HG03159 (cell line): ENCODE results near the gene CBFA2T2.
"Not testable (repeated sequence)": the region's sequence is repeated elsewhere in the genome, so short reads cannot be mapped to it uniquely, and the experiment has no call there.

Experiments
- ATAC-seq: cut with Tn5 transposase; IDR thresholded peaks from one replicate; pipeline ENCODE4 v1.9.1; 2021; ENCODE audit warnings: mild to moderate bottlenecking, moderate library complexity; ENCODE audit not compliant: unreplicated experiment

Gene CBFA2T2

DNA sequence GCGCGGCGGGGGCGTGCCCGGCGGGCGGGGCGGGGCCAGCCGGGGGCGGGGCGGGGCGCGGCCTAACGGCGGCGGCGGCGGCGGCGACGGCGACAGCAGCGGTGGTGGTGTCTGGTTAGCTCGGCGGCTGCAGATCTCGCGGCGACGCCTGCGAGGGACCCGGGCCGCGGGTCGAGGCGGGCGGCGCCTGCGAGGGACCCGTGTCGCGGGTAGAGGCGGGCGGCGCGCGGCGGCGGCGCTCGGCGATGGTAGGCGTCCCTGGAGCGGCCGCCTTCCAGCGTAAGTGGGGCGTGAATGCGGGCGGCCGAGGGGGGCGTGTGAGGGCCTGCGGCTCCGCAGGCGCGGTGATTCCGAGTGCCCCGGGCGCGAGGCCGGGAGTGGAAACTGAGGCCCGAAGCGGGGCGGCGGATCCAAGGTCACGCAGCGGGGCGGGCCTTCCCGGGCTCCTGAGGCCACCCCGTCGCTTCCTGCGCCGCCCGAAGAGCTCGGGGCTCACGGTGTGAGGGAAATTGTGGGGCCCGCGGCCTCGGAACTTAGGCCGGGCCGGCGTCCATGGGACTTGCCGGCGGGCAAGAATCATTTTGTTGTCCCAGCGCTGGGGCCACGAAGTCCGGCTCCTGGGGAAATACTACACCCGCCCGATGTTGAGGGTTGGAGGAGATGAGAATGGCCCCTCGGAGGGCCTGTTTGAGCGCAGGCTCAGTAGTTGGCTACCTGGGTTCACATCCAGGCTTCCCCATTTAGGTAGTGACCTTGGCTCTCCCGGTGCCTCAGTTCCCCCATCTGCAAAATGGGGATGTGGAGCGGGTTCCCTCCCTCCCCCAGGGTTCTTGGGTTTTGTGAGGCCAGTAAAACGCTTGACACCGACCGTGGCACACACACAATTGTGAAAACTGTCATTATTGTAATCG lies at the start of gene CBFA2T2:
Gene CBFA2T2 (plus strand): TSS at position 74 of the 911 bp plus-strand sequence. CDS start 172 bp downstream, at position 246.
- ATAC-seq: peak; percentile 51

- ATAC-seq: not testable (repeated sequence)
These were observed 49.3 kb upstream of the CBFA2T2 start for GRCh38 chr20:33440562-33440961.

DNA sequence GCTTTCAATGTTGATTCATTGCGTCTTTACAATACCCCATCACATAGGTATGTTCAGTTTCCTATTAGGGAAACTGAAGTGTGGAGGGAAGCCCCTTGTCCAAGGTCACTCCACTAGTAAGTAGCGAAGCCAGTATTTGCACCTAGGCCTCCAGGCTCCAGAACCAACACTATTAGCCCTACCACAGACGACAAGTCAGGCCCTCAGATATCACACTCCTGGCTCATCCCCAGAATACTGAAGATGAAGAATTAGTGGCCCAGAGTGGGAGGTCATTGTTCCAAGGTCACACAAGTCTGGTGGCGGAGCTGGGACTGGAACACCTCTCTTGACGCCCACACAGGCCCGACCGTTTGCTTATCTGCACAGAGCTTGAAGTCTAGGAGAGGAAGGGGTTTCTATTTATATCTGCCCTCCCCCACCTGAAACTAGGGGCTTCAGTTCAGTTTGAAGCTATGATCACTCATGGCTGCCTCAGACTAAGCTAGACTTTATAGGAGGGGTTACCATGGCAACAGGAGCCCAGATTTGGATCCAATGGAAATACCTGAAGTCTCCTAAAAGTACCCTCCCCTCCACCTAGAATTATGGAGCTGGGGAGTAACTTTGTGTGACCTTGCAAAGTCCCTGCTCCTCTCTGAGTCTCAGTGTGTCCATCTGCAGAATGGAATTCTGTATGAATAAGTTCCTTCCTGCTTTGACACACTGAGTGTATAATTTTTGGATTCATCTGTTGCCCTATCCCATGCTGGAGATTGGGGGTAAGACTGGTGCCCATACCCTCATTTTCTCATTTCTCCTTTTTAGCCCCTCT lies 48.5 kb upstream of the CBFA2T2 start:
- no peak for ATAC-seq

GRCh38 chr20:33442136-33443005 lies 47.5 kb upstream of the CBFA2T2 start:
- no peak for ATAC-seq

GRCh38 chr20:33443006-33443511 lies 46.8 kb upstream of the CBFA2T2 start:
- peak; percentile 11 for ATAC-seq

DNA sequence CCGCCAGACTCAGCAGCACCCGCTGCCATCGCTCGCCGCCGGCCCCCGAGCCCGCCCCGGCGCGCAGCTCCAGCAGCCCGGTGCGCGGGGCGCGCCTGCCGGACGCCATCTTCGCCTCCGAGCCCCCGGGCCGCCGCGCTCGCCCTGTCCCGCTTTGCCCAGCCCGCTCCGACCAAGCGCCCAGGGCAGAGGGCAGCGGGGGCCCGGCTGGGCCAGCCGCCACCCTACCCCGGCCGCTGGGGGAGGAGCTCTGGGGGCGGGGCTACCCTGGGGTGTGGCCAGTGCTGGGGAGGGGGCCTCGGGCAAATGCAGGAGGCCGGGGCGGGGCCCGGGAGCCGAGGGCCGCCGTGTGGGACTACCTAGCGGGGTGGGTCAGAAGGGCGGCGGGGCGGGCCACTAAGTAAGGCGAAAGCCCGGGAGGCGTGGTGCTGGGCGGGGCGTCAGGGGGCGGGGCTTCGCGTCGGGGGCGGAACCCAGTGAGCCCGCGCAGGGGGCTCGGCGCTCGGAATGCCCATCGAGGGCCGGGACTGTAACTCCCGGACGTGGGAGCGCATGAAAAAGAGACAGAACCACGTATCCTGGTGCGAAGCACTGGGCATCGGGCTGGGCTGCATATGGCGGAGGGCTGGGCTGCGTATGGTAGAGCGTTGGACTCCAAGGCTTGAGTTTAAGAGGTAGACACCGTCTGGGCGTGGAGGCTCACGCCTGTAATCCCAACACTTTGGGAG lies 46.2 kb upstream of the CBFA2T2 start, which contains the start of gene SNTA1:
Gene SNTA1 (minus strand): TSS at position 252 of the 728 bp plus-strand sequence. CDS start 143 bp downstream, at position 109.
- peak; percentile 64 for ATAC-seq

- no peak for ATAC-seq
These were observed 44.9 kb upstream of the CBFA2T2 start for GRCh38 chr20:33444797-33445560.

- no peak for ATAC-seq
These were observed 43.8 kb upstream of the CBFA2T2 start for GRCh38 chr20:33445881-33446625.

GRCh38 chr20:33450867-33451266 lies 39.0 kb upstream of the CBFA2T2 start:
- ATAC-seq: no peak

DNA sequence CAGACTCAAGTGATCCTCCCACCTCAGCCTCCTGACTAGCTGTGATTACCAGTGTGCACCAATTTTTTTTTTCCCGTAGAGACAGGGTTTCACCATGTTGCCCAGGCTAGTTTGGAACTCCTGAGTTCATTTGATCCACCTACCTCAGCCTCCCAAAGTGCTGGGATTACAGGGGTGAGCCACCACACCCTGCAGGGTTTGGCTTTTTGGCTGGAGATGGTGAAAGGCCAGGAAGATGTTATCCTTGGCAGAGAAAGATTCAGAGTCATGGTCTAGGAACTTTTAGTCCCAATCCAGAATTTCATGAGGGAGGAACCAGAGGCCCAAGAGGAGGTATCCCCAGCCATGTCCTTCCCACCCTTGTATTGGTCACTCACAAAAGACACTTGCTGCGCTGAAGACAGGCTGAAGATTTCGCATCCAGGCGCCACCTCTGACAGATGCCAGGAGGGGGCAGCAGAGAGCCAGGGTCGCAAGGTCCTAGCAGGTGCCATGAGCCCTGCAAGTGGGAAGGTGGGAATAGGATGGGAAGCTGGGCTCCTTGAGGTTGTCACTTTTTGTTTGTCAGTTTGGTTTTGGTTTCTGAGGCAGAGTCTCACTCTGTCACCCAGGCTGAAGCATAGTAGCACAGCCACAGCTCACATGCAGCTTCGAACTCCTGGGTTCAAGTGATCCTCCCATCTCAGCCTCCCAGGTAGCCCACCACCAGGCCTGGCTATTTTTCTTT lies 32.8 kb upstream of the CBFA2T2 start:
- peak; percentile 45 for ATAC-seq

DNA sequence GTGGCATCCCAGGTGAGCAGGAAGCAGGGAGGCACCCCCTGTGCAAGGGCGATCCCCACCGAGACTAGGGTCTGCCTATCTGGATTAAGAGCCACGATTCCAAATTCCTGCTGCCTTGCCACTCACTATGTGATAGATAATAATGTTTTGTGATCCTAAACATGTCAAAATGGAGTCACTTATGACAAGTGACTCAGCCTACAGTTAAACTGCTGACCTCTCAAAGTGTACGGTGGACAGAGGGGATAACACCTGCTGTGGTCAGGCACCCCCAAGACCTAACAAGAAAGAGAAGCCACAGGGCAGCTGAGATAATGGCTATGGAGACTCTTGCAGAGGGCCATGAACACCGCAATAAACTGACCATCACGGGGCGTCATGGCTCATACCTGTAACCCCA lies 30.3 kb upstream of the CBFA2T2 start:
- no peak for ATAC-seq

DNA sequence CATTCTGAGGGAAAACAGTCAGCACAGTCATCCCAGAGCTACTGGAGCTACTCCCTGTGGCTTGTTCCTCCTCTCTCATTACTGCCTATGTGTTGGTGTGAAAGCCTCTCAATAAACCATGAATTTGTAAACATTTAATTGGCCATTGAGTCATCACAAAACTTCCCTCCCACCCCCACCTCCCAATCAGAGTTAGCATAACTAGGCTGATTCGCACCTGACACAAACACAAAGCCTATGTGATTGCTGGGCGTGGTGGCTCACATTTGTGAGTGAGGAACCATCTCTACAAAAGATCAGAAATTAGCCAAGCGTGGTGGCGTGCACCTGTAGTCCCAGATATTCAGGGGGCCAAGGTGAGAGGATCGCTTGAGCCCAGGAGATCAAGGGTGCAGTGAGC lies 29.2 kb upstream of the CBFA2T2 start:
- no peak for ATAC-seq

- no peak for ATAC-seq
These were observed 26.4 kb upstream of the CBFA2T2 start for GRCh38 chr20:33463332-33464101.

GRCh38 chr20:33464759-33465158 lies 25.1 kb upstream of the CBFA2T2 start:
- ATAC-seq: not testable (repeated sequence)

GRCh38 chr20:33465481-33466302 lies 24.2 kb upstream of the CBFA2T2 start:
- ATAC-seq: no peak

DNA sequence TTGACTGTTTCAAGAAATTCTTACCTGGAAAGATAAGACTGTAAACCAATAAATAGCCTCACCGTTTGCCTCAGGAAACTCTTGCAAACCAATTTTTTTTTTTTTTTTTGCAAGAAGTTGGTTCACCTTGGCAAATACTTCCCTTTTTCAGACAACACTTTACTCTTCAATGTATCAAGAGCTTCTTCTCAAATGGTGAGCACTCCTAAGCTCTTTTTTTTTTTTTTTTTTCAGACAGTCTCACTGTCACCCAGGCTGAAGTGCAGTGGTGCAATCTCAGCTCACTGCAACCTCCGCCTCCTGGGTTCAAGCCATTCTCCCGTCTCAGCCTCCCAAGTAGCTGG lies 23.6 kb upstream of the CBFA2T2 start:
- ATAC-seq: no peak
